GM18526 (cell line): ENCODE measurements around the gene TGFBR3.

Experiments
- POLR2A ChIP-seq: IDR thresholded peaks from 3 replicates; pipeline ENCODE4 v1.6.1; 2011; ENCODE audit not compliant: insufficient read length; ENCODE audit errors: extremely low read depth

TGFBR3 gene

DNA sequence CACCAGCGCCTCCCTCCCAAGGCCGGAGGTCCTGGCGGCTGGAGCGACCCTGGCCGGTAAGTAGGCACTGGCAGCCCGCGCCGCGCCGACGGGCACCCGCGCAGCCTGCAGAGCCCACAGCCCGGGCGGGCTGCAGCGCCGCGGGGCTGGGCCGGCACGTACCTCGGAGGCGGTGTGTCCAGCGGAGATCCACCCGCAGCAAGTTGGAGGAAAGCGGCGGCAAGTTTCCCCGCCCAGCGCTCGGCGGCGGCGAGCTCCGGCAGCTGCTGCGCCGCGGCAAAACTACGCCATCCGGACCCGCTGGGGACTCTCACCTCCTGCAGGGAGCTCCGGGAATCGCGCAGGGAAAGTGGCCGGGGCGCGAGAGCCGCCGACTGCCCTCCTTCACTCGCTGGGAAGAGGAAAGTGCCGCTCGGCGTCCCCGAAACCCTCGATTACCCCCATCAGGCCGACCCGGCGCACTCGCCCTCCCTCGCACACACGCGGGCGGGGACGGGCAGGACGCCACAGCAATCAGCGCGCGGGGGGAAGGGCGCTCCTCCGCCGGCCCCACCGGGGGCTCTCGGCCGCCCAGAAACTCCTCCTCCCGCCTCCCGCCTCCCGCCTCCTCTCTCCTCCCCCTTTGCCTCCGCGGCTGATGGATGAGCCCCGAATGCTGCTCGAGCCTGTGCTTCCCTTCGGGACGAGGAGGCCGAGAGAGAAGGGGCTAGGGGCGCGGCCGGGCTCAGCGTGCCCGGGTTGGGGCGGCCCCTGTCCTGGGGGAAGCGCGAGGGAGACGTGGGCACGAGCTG is at the start of gene TGFBR3:
Gene TGFBR3, minus strand, starts transcription at position 436 of the 791 bp plus-strand sequence. CDS start 24,620 bp downstream, outside the sequence.
- TF ChIP-seq POLR2A = no peak

DNA sequence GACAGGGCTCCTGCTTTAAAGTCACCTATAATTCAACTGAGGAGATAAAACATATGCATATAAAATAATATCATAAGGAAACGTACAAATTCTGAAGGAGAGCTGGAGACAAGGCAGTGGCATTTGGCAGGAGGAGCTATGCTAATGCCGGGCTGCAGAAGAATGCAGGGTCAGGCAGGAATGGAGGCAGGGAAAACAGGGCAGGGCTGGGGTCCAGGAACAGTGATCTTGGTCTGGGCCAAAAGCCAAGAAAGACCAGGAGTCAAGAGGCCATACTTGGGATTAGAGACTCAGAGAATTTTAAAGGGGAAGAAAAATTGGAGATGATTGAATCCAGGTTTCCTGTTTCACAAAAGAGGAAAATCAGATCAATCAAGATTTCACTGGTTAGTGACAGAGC is 43.3 kb upstream of the TGFBR3 start:
- no peak for TF ChIP-seq POLR2A

DNA sequence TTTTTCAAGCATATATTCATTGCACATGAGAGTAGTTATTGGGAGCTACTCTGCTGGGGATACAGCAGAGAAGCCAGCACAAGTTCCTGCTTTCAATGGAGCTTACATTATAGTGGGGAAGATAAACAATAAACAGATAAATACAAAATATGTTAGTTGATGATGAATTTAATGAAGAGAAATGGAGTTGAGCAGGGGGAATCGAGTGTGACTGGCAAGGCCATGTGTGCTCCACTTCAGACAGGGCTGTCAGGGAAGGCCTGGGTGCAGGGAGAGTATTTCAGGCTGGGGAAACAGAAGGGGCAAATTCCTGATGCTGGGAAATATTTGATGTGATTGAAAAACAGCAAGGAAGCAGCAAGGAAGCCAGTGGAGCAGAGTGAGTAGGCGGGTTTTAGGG is 42.1 kb upstream of the TGFBR3 start:
- no peak for TF ChIP-seq POLR2A

DNA sequence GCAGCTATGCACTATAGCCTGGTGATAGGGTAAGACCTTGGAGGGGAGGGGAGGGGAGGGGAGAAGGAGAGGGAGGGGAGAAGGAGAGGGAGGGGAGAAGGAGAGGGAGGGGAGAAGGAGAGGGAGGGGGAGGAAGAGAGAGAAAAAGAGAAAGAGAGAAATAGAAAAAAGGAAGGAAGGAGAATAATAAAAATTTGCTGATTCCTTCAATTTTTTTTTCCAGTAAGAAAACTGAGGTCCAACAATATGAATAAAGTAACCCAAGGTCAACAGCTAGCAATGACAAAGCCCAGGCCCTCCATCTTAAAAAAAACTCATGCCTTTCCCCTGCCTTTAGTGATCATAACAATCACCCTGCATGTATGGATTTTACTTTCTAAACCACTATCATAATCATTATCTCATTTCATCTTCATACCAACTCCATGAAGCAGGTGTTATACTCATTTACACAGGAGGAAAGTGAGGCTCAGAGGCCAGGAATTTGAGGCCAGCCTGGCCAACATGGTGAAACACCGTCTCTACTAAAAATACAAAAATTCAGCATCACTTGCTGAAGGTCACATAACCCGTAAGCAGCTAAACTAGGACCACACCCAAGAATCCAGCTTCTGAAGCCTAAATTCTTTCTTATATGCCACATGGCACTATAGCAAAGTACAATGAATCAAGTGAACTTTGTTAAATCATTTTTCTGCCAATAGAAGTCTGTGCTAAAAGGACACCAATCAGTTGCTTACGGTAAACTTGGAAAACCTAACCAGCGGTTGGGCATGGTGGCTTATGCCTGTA is 39.9 kb upstream of the TGFBR3 start:
- no peak for TF ChIP-seq POLR2A

DNA sequence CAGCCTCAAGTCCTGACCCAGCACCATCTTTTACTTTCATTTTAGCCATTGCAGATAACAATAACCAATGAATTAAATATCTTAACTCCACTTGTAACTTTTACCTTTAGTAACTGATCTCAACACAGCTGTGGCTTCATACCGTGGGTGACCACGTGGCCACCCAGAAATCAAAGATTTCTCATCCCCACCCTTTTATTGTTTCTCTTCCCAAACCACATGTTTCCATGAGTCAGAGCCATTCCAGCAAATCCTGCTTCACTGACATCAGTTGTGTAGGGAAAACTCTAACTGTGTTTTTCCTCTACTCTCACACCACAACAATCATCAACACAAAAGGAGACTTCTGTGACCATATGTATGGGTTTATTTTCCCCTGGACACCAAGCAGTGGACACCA is 38.2 kb upstream of the TGFBR3 start:
- no peak for TF ChIP-seq POLR2A

DNA sequence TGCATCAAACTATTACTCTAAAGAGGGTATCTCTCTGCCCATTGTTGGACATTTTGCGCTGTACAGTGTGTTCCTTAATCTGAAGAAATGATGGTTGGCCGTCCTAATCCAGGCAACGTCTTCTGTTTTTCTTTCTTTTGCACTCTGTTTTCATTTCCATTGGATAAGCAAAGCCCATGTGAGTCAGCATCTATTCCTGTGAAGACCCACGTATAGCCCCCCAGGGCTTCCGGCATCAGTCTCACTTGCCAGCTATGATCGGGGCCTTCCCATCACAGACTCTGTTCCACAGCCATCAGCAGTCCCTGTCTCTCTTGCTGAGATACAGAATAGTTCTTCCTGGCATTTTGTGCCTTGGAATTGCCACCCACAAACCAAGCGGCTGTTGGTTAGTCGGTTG is 34.0 kb upstream of the TGFBR3 start:
- TF ChIP-seq POLR2A = no peak

DNA sequence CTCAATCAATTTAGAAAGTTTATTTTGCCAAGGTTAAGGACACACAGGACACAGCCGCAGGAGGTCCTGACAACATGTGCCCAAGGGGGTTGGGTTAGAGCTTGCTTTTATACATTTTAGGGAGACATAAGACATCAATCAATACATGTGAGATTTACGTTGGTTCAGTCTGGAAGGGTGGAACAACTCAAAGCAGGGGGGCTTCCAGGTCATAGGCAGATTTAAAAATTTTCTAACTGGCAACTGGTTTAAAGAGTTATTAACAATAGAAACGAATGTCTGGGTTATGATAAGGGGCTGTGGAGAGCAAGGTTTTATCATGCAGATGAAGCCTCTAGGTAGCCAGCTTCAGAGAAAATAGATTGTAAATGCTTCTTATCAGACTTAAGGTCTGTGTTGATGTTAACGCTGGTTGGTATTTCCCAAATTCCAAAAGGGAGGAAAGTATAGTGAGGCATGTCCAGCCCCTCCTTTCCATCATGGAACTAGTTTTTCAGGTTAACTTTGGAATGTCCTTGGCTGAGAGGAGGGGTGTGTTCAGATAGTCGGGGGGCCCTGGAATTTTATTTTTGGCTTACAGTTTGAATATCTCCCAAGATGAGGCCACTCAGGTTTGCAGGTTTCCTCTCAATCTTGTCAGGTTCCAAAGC is 31.0 kb upstream of the TGFBR3 start:
- TF ChIP-seq POLR2A = no peak

DNA sequence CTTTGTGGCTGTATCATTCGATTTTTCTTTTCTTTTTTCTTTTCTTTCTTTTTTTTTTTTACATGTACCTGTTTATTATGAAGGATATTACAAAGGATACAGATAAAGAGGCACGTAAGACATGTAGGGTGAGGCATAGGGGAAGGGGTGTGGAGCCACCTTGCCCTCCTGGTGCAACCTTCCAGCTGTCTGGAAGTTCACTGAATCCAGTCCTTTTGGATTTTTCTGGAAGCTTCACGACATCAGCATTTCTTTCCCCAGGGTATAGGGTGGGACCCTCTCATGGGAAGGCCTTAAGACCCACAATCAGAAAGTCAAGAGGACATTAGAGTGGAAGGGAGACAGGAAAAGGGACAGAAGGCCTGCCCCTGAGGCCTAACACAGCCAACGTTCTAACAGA is 30.1 kb upstream of the TGFBR3 start:
- TF ChIP-seq POLR2A = no peak

DNA sequence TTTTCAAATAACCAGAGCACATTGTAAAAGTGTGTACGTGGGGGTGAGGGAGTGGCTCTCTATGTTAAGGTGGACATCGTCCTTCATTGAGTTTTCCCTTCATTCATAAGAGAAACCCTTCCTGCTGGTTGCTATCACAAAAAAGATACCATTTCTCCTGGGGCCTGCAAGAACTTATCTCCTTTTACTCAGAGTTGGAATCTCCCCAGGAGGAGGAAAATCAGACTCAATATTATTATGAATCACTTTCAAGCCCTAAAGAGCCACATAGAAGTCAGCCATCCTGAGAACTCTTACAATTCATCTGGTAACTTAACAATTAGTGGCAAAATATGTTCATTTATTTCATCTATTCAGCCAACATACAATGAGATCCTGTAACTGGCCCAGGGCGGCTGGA is 27.1 kb upstream of the TGFBR3 start:
- no peak for TF ChIP-seq POLR2A

DNA sequence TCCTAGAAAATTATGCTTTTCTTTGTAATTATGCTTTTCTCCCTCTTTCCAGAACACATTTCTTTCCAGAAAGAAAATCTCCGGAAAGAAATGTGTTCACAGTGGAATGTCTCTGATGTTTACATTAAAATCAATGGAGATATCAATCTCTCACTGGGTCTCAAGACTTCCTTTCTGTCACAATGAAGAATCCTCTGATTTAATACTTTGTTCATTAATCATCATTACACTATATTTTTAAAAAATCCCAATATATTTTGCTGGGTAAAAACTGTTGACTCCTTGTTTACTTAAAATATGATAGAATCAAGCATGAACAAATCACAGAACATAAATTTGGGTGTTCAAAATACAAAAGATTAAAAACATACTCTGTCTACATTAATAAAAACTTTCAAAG is 26.3 kb upstream of the TGFBR3 start:
- TF ChIP-seq POLR2A = no peak

DNA sequence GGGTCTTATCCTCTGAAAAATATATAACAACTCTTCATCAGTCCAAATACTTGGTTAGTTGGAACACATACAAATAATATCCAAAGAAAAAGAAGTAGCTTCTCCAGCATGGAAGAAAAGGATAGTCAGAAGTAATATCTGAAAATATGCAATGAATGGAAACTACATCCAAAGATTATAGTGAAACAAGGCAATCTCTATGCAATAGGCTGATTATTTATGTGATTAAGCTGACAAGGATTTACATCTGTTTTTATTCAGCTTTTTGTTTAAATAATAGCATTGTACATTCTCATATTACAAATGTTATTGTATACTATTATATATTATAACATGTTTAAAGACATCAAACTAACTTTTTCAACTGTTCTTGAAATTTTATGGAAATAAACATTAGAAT is 15.3 kb upstream of the TGFBR3 start:
- TF ChIP-seq POLR2A = no peak

DNA sequence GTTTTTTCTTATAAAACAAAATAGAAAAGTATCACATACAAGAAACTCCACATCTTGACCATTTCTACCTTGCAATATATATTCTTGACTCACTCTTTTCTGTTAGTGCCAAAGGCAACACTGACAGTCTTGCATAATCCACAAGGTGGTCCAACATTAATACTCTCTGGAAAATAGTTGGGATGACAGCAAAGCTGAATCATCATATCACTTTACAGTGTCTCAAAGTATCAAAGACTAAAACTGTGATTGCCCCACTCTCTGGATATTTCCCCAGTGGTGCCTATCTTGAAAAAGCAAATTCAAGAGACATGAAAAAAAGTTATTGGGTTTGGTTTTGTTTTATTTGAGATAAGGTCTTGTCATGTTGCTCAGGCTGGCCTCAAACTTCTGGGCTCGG is 14.6 kb upstream of the TGFBR3 start:
- TF ChIP-seq POLR2A = no peak

DNA sequence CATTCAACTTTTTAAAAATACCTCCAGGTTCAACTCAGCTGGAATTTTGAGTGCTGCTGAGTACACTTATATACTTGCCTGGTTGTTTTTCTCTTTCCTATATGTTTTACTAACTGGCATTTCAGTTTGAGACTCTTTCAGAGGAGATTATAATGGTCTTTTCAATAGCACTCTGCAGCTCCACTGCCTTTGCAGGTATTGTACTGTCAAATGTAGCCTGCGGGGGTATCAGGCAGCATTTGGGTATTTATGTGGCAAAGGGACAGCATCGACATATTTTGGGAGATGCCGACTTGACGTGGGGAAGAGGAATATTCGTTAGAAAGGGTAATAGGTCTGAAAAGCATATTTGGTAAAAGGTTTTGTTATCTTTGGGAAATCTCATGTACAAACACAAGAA is 11.1 kb upstream of the TGFBR3 start:
- no peak for TF ChIP-seq POLR2A

DNA sequence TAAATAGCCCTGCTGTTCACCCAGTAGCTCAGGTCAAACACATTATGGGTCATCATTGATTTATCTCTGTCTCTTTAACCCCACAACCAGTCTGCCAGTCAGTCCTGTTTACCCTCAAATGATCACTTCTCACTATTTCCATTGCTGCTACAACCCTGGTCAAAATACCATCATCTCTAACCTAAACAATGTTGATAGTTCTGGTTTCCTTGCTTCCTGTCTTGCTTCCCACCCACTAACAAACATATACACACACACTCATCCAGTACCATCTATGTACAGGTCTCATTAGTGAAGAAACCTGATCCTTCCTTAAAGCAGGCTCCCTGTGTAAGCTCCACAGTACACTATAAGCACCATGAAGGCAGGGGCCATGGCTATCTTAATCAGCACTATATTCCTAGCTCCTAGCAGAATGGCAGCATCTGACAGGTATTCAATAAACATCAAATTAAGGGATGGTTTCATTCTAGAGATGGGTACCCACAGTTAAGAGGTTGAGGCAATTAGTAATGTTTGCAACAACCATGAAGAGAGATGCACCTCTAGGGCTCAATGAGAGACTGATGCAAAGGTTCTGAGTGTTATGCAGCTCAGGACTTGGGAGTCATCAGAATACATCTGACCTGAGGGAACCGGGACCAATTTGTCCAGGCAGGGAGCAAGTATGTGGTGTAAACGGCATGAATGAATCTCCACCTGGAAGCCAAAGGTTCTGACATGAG is 10.0 kb upstream of the TGFBR3 start:
- no peak for TF ChIP-seq POLR2A

DNA sequence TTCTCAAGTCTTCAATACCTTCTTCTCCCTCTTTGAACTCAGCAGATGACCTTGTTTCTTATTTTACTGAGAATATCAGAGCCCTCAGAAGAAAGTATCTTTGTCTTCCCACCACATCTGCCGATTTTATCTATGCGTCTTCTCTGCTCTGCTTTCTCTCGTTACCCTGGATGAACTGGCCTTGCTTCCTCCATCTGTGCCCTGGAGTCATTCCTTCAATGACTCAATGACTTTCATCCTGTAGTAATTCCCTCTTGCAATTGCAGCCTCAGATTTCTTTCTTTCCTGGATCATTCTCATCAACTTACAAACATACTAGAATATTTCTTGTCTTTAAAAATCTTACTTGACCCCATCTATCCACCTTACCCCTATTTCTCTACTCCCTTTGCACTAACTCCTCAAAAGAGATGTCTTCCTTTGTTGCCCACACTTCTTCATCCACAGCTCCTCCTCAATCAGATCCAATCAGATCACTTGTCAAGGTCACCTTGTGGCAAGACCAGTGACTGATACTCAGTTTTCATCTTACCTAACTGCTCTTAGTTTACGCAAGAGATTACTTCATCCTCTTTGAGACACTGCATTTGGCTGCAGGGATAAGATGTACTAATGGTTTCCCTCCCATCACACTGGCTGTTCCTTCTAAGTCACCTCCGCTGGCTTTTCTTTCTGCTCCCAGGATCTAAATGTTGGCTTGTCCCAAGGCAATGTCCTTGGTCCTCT is 8.2 kb upstream of the TGFBR3 start:
- no peak for TF ChIP-seq POLR2A
